Esophagus muscularis mucosa (tissue), 4 donors: ENCODE data around the gene ACVR1B. TPM values are rescaled to one million over a fixed set of nuclear protein-coding genes. Genes with fewer than 3 reads are reported as not detected.

Experiments
- DNase-seq: peaks from one replicate; pipeline ENCODE4 v3.0.0-alpha.2; 2017; ENCODE audit errors: extremely low spot score
- H3K27ac ChIP-seq, 4 donors: fragments of 200-600 bp; sonication (generic); replicated peaks in 1 of 4; 1 replicate in 3 of 4; 2 replicates in 1 of 4; pipeline ENCODE4 v1.5.1; 2016 to 2019; ENCODE audit warnings: mild to moderate bottlenecking in 1 of 4
- H3K27me3 ChIP-seq, 4 donors: fragments of 200-600 bp; sonication (generic); one replicate each; pipeline versions ENCODE4 v1.5.1 to v1.6.0; 2016 to 2019
- H3K36me3 ChIP-seq, 4 donors: fragments of 200-600 bp; sonication (generic); one replicate each; pipeline ENCODE4 v1.5.1; 2016 to 2019
- H3K4me1 ChIP-seq, 4 donors: fragments of 200-600 bp; sonication (generic); one replicate each; pipeline ENCODE4 v1.5.1; 2016 to 2019
- H3K4me3 ChIP-seq, 4 donors: fragments of 200-600 bp; sonication (generic); 1 replicate in 2 of 4; 2 replicates in 2 of 4; pipeline ENCODE4 v1.5.1; 2016 to 2019; ENCODE audit warnings: mild to moderate bottlenecking in 4 of 4, moderate library complexity in 1 of 4
- H3K9me3 ChIP-seq, 4 donors: fragments of 200-600 bp; sonication (generic); 1 replicate in 3 of 4; 2 replicates in 1 of 4; pipeline ENCODE4 v1.5.1; 2016 to 2019
- CTCF ChIP-seq, 3 experiments: fragments of 200-600 bp in 2 of 3; fragments of 450-650 bp in 1 of 3; sonication (generic) in 2 of 3; IDR thresholded peaks; one replicate each; pipeline ENCODE4 v1.5.1; 2017 to 2019; ENCODE audit warnings: antibody characterized with exemption in 3 of 3, mild to moderate bottlenecking in 2 of 3, moderate library complexity in 1 of 3
- EP300 ChIP-seq: sonication (generic); formaldehyde crosslinking; IDR thresholded peaks from one replicate; pipeline ENCODE4 v1.6.1; 2017; ENCODE audit warnings: antibody characterized with exemption
- POLR2A ChIP-seq: fragments of 450-650 bp; IDR thresholded peaks from one replicate; pipeline ENCODE4 v1.6.1; 2017; ENCODE audit warnings: antibody characterized with exemption, moderate library complexity, mild to moderate bottlenecking, low read depth
- POLR2AphosphoS5 ChIP-seq, 2 donors: sonication (generic); formaldehyde crosslinking; IDR thresholded peaks; one replicate each; pipeline ENCODE4 v1.6.1; 2017; ENCODE audit warnings: antibody characterized with exemption in 2 of 2
- WGBS: methylation state at CpG from one replicate; pipeline ENCODE4 v1.1.5; 2018; 5-methylcytosine and 5-hydroxymethylcytosine counted together
- intact Hi-C: fragments of 100-400 bp; cut with DNase I; formaldehyde crosslinking; loops from one replicate; pipeline ENCODE4 v1.15.1; 2023
- small RNA-seq, 3 donors: library from RNA; depleted of rRNA; stranded (forward); fragments of <200 nt; gene quantifications; one replicate each; pipeline ENCODE3, GENCODE V24; 2016
- total RNA-seq, 4 donors: library from RNA; depleted of rRNA; stranded (reverse); fragments of >200 nt; gene quantifications; one replicate each; pipeline versions ENCODE4 v1.1.0 to v1.2.1, GENCODE V29; 2016

ACVR1B gene
- total RNA-seq, 4 donors from 2014 or later: 9.1 to 22.4 (median 13.9) TPM

- intact Hi-C loops: no loop called here
- no peak for DNase-seq
- WGBS: 38% methylated on average over 9 of the region's 18 CpGs
Observed at GRCh38 chr12:52044292-52044983, 92.9 kb downstream of the ACVR1B start.

GRCh38 chr12:52045794-52046199 lies 94.3 kb downstream of the ACVR1B start:
- H3K27ac ChIP-seq: peak overlapping the region; percentile 91 to 100 (median 97)
- DNase-seq: no peak
- TF ChIP-seq CTCF (IDR thresholded peaks at IDR 0.05) (no peak), POLR2AphosphoS5 (IDR thresholded peaks at IDR 0.05) (peak; percentile 29 to 55), POLR2A (no peak), EP300 (no peak)
- peaks cover 68 to 94% (median 76%) of the 10 kb centered on the region in 4 donors for H3K4me1 ChIP-seq
- H3K27me3 ChIP-seq: no peaks in the 10 kb centered on the region
- 51% methylated on average over 3 of the region's 4 CpGs for WGBS
- H3K36me3 ChIP-seq: peaks cover 0 to 30% (median 0%) of the 10 kb centered on the region in 4 donors
- intact Hi-C loops: no loop called here
- H3K9me3 ChIP-seq: no peaks in the 10 kb centered on the region
- H3K4me3 ChIP-seq: peak overlapping the region in 1 of 4 donors; percentile 5

More at GRCh38 chr12:52044292-52044983, 92.9 kb downstream of the ACVR1B start:
- Histone ChIP-seq H3K4me1 (peaks cover 56 to 92% (median 64%) of the 10 kb centered on the region in 4 donors), H3K4me3 (peak overlapping the region; percentile 1 to 22 (median 13)), H3K27me3 (no peaks in the 10 kb centered on the region), H3K27ac (peak overlapping the region; percentile 91 to 100 (median 97)), H3K9me3 (no peaks in the 10 kb centered on the region), H3K36me3 (peaks cover 0 to 30% (median 0%) of the 10 kb centered on the region in 4 donors)
- no peak for TF ChIP-seq POLR2A
- TF ChIP-seq POLR2AphosphoS5 (IDR thresholded peaks at IDR 0.05): peak; percentile 84 to 93

Small RNAs within 50 kb of the gene (small RNA-seq; reads per million reads assigned to genes)
- gene RNU6-574P: 0 reads per million in 3 donors

Other genes with a start within 250 kb of the ACVR1B start
- under 1 TPM; 0.23 to 0.42 (median 0.36) TPM for gene FIGNL2, start 103.0 kb upstream of the ACVR1B start, total RNA-seq
- not detected for gene ANKRD33, start 63.6 kb upstream of the ACVR1B start, total RNA-seq
- gene ACVRL1, start 44.2 kb upstream of the ACVR1B start, total RNA-seq: 100 to 1,000 TPM; 124 to 149 (median 125) TPM
- 10 to 100 TPM; 13.3 to 26.9 (median 18.3) TPM for gene TAMALIN, start 55.2 kb downstream of the ACVR1B start, total RNA-seq
- 10 to 100 TPM; 26.2 to 88.1 (median 59.4) TPM for gene NR4A1, start 99.7 kb downstream of the ACVR1B start, total RNA-seq
- 10 to 100 TPM; 30.3 to 71.4 (median 61.2) TPM for gene ATG101, start 118.3 kb downstream of the ACVR1B start, total RNA-seq
- gene SMIM41, start 128.0 kb downstream of the ACVR1B start, total RNA-seq: 10 to 100 TPM in 1 of 4 donors, 1 to 10 TPM in 3; 2.1 to 26.6 (median 5.6) TPM
- under 1 TPM in 1 of 4 donors, not detected in 3; 0.11 TPM for gene KRT80, start 240.3 kb downstream of the ACVR1B start, total RNA-seq